ENCODE measurements around the gene MUTYH. TPM values are rescaled to one million over a fixed set of nuclear protein-coding genes. Genes with fewer than 3 reads are reported as not detected.
"Not testable (repeated sequence)": the region's sequence is repeated elsewhere in the genome, so short reads cannot be mapped to it uniquely, and the experiment has no call there.

Gene MUTYH
- total RNA-seq, 1 experiment from 2014 or later: 28.2 TPM

DNA sequence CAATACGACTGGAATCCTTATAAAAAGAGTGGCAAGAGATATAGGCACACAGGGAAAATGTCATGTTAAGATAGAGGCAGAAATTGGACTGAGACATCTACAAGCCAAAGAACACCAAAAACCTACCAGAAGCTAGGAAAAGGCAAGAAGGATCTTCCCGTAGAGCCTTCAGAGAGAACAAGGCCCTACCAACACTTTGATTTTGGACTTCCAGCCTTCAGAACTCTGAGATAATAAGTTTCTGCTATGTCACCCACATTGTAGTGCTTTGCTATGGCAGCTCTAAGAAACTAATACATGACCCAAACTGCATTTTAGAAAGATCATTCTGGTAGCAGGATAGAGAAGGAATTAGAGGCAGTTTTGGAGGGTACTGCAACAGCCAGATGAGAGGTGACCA, 24.1 kb upstream of the MUTYH start:
- Histone ChIP-seq H3K27ac (no peak overlapping the region), H3K4me1 (replicated peaks) (peaks cover 11% of the 10 kb centered on the region), H3K27me3 (replicated peaks) (no peaks in the 10 kb centered on the region), H3K36me3 (no peaks in the 10 kb centered on the region), H3K9me3 (replicated peaks) (no peaks in the 10 kb centered on the region), H3K4me3 (no peak overlapping the region)
- no peak for DNase-seq (ENCODE audit: low read depth in 1 of 2, low spot score in 2 of 2)

DNA sequence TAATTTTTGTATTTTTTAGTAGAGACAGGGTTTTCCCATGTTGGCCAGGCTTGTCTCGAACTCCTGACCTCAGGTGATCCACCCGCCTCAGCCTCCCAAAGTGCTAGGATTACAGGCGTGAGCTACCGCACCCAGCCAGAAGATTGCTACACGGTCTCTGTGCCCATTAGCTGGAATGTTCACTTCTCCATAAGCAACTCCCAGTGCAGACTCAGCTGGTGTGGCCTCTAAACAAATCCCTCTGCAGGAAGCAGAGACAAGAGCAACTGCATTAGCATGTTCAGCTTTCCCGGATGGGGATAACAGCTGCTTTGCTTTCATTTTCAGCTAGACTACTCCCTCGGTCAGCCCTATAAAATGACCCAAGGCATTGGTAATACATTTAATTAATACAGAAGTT, 20.7 kb upstream of the MUTYH start:
- H3K27me3 ChIP-seq (replicated peaks); H3K9me3 ChIP-seq (replicated peaks); H3K36me3 ChIP-seq; H3K27ac ChIP-seq; H3K4me3 ChIP-seq: not testable (repeated sequence)
- DNase-seq (ENCODE audit: low read depth in 1 of 2, low spot score in 2 of 2): peak; percentile 36 to 58
- peaks cover 11% of the 10 kb centered on the region for H3K4me1 ChIP-seq (replicated peaks)

GRCh38 chr1:45359882-45360513, 19.8 kb upstream of the MUTYH start:
- H3K4me1 ChIP-seq (replicated peaks): peaks cover 11% of the 10 kb centered on the region
- H3K4me3 ChIP-seq: no peak overlapping the region
- H3K27ac ChIP-seq: no peak overlapping the region
- no peaks in the 10 kb centered on the region for H3K36me3 ChIP-seq
- no peaks in the 10 kb centered on the region for H3K27me3 ChIP-seq (replicated peaks)
- H3K9me3 ChIP-seq (replicated peaks): no peaks in the 10 kb centered on the region
- peak in 1 of 2 experiments; percentile 42 for DNase-seq (ENCODE audit: low read depth in 1 of 2, low spot score in 2 of 2)

GRCh38 chr1:45356186-45356585, 15.9 kb upstream of the MUTYH start:
- Histone ChIP-seq H3K27ac (no peak overlapping the region), H3K36me3 (no peaks in the 10 kb centered on the region), H3K9me3 (replicated peaks) (no peaks in the 10 kb centered on the region), H3K27me3 (replicated peaks) (no peaks in the 10 kb centered on the region), H3K4me1 (replicated peaks) (peaks cover 11% of the 10 kb centered on the region), H3K4me3 (no peak overlapping the region)
- DNase-seq (ENCODE audit: low read depth in 1 of 2, low spot score in 2 of 2): no peak

- no peaks in the 10 kb centered on the region for H3K27me3 ChIP-seq (replicated peaks)
- no peaks in the 10 kb centered on the region for H3K9me3 ChIP-seq (replicated peaks)
- no peak overlapping the region for H3K27ac ChIP-seq
- no peaks in the 10 kb centered on the region for H3K36me3 ChIP-seq
- DNase-seq (ENCODE audit: low read depth in 1 of 2, low spot score in 2 of 2): no peak
- peaks cover 8% of the 10 kb centered on the region for H3K4me1 ChIP-seq (replicated peaks)
- no peak overlapping the region for H3K4me3 ChIP-seq
These were observed 15.4 kb upstream of the MUTYH start for GRCh38 chr1:45355683-45356082.

DNA sequence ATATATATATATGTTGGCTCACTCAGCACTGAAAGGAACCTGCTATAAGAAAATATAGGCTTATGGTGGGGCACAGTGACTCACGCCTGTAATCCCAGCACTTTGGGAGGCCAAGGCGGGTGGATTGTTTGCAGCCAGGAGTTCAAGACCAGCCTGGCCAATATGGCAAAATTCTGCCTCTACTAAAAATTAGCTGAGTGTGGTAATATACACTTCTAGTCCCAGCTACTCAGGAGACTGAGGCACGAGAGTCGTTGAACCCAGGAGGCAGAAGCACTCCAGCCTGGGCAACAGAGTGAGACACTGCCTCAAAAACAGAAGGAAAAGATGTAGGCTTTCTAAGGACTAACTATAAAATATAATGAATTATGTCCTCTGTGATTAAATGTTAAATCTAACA, 14.6 kb upstream of the MUTYH start:
- DNase-seq (ENCODE audit: low read depth in 1 of 2, low spot score in 2 of 2): no peak
- H3K27me3 ChIP-seq (replicated peaks): no peaks in the 10 kb centered on the region
- H3K36me3 ChIP-seq: no peaks in the 10 kb centered on the region
- no peaks in the 10 kb centered on the region for H3K4me1 ChIP-seq (replicated peaks)
- no peak overlapping the region for H3K4me3 ChIP-seq
- no peak overlapping the region for H3K27ac ChIP-seq
- no peaks in the 10 kb centered on the region for H3K9me3 ChIP-seq (replicated peaks)

DNA sequence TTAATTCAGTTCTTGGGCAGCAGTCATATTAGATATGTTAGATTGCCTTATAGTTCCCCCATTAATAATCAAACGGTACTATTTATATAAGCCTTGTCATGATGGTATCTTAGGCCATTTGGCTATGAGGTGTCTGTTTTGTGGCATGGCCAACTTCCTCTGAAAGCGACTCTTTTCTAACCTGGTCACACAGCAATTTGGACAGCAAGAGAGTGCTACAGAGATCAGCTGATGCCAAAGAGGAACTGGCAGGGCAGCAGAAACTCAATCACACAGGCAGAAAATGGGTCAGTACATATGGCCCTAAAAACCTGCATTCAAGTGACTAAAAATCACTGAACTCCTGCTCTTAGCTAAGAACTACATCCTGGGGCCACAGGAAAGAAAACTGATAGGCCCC, 13.4 kb upstream of the MUTYH start:
- H3K27ac ChIP-seq: no peak overlapping the region
- DNase-seq (ENCODE audit: low read depth in 1 of 2, low spot score in 2 of 2): no peak
- H3K9me3 ChIP-seq (replicated peaks): no peaks in the 10 kb centered on the region
- no peaks in the 10 kb centered on the region for H3K36me3 ChIP-seq
- peaks cover 9% of the 10 kb centered on the region for H3K4me1 ChIP-seq (replicated peaks)
- no peak overlapping the region for H3K4me3 ChIP-seq
- no peaks in the 10 kb centered on the region for H3K27me3 ChIP-seq (replicated peaks)

DNA sequence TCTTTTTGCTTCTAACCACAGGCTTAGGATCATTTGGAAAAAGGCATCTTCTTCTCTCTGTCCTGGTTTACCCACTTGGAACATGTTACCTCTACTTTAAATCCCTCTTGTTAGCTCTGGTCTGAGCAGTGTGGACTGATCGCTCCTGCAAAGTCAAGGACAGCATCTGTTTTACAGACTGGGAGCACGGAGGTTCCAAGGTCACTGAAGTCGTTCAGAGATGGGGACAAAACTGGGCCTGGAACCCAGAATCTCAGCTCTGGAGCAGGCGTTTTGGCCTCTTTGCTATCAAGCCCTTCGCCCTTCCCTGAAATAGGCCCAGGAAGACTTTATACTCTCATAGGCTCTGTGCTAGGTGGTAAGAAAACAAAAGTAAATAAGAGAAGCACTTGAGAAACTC, 11.3 kb upstream of the MUTYH start:
- DNase-seq (ENCODE audit: low read depth in 1 of 2, low spot score in 2 of 2): no peak
- no peaks in the 10 kb centered on the region for H3K27me3 ChIP-seq (replicated peaks)
- H3K36me3 ChIP-seq: peaks cover 5% of the 10 kb centered on the region
- no peak overlapping the region for H3K27ac ChIP-seq
- H3K4me3 ChIP-seq: no peak overlapping the region
- no peaks in the 10 kb centered on the region for H3K9me3 ChIP-seq (replicated peaks)
- peaks cover 24% of the 10 kb centered on the region for H3K4me1 ChIP-seq (replicated peaks)

DNA sequence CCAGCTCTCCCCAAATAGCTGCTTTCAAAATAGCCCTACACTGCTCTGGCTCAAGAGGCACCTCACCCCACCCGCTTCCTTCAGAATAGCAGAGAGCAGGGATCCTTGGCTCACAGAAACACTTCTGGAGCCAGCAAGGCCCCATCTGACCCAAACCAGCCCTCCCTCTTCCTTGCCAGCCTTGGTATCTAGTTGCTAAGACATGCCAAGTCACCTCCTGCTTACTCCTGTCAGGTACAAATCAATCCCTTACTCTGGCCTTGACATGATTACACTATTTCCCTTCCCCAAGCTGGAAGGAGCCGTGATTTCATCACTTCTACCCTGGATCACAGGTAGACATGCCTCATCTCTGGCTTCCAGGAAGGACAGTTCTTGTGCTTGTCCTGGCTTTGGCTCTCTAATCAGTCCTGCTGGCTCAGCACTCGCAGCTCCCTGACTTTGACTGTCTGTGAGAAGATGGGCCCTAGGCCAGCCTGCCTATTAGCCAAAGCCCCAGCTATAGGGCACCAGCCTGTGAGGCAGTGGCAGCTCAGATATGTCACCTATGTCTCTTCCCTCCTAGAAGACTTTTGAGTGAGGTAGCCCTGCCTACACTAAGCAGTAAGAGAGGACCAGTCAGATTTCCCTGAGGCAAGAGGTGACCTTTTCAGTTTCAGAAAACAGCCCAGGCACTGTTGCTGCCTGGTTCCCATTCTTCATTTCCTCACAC, 8.9 kb upstream of the MUTYH start:
- H3K36me3 ChIP-seq: peaks cover 29% of the 10 kb centered on the region
- no peaks in the 10 kb centered on the region for H3K9me3 ChIP-seq (replicated peaks)
- peaks cover 24% of the 10 kb centered on the region for H3K4me1 ChIP-seq (replicated peaks)
- H3K27me3 ChIP-seq (replicated peaks): no peaks in the 10 kb centered on the region
- no peak overlapping the region for H3K4me3 ChIP-seq
- peak overlapping the region; percentile 49; the same call in 1 of the 2 replicates for H3K27ac ChIP-seq
- peak in 1 of 2 experiments; percentile 18 for DNase-seq (ENCODE audit: low read depth in 1 of 2, low spot score in 2 of 2)

- Histone ChIP-seq H3K27ac (peak overlapping the region; percentile 49), H3K27me3 (replicated peaks) (no peaks in the 10 kb centered on the region)
- peak in 1 of 2 experiments; percentile 16 for DNase-seq (ENCODE audit: low read depth in 1 of 2, low spot score in 2 of 2)
These were observed 8.3 kb upstream of the MUTYH start for GRCh38 chr1:45348609-45348965.

GRCh38 chr1:45348020-45348419, 7.8 kb upstream of the MUTYH start:
- H3K9me3 ChIP-seq (replicated peaks): no peaks in the 10 kb centered on the region
- H3K4me3 ChIP-seq: no peak overlapping the region
- peak overlapping the region; percentile 49 for H3K27ac ChIP-seq
- peaks cover 40% of the 10 kb centered on the region for H3K36me3 ChIP-seq
- peaks cover 24% of the 10 kb centered on the region for H3K4me1 ChIP-seq (replicated peaks)
- DNase-seq (ENCODE audit: low read depth in 1 of 2, low spot score in 2 of 2): peak in 1 of 2 experiments; percentile 50
- no peaks in the 10 kb centered on the region for H3K27me3 ChIP-seq (replicated peaks)

More at GRCh38 chr1:45348609-45348965, 8.3 kb upstream of the MUTYH start:
- Histone ChIP-seq H3K36me3 (peaks cover 34% of the 10 kb centered on the region), H3K9me3 (replicated peaks) (no peaks in the 10 kb centered on the region), H3K4me3 (no peak overlapping the region), H3K4me1 (replicated peaks) (peaks cover 24% of the 10 kb centered on the region)

DNA sequence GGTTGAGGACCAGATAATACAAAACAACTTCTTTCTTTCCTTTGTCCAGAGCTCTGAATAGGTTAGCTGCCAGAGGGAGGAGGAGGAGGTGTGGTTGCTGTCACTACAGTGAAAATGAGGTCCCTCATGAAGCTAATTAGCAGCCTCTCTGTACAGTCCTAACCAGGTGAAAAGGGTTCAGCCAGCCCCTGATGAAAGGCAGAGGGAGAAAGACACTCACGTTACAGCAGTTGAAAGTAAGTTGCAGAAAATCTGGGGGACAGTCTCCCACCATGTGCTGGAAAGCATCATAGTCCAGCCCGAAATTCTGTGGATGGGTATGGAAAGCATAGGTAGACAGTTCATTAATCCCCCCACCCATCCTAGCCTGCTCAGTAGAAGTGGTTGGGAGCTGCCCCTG, 6.2 kb upstream of the MUTYH start:
- Histone ChIP-seq H3K9me3 (replicated peaks) (no peaks in the 10 kb centered on the region), H3K36me3 (peaks cover 55% of the 10 kb centered on the region), H3K4me1 (replicated peaks) (peaks cover 24% of the 10 kb centered on the region), H3K27ac (no peak overlapping the region), H3K27me3 (replicated peaks) (no peaks in the 10 kb centered on the region), H3K4me3 (no peak overlapping the region)
- DNase-seq (ENCODE audit: low read depth in 1 of 2, low spot score in 2 of 2): no peak

DNA sequence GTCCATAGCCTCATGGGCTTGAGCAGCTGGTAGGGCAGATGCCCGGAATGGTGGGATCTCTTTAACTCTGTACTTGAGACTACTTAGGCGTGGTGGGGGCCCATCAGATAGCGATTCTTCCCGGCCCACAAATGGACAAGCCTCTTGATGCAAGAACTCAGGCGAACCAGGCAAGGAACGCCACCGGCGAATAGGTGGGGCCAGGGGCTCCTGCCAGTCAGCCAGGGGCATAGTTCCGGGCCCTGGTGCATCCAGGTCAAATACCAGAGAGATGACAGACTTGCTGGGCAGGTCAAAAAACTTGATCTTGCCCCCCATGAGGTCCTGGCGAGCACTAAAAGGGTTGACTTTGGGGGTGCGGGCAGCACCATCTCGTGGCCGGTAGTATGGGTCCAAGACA, 4.8 kb upstream of the MUTYH start:
- no peak for DNase-seq (ENCODE audit: low read depth in 1 of 2, low spot score in 2 of 2)
- no peak overlapping the region for H3K27ac ChIP-seq
- H3K36me3 ChIP-seq: peaks cover 64% of the 10 kb centered on the region
- no peaks in the 10 kb centered on the region for H3K9me3 ChIP-seq (replicated peaks)
- H3K27me3 ChIP-seq (replicated peaks): no peaks in the 10 kb centered on the region
- peaks cover 32% of the 10 kb centered on the region for H3K4me1 ChIP-seq (replicated peaks)
- no peak overlapping the region for H3K4me3 ChIP-seq

GRCh38 chr1:45344499-45344898, 4.3 kb upstream of the MUTYH start:
- Histone ChIP-seq H3K4me3 (no peak overlapping the region), H3K27me3 (replicated peaks) (no peaks in the 10 kb centered on the region), H3K27ac (no peak overlapping the region), H3K9me3 (replicated peaks) (no peaks in the 10 kb centered on the region), H3K4me1 (replicated peaks) (peaks cover 31% of the 10 kb centered on the region), H3K36me3 (peaks cover 64% of the 10 kb centered on the region)
- DNase-seq (ENCODE audit: low read depth in 1 of 2, low spot score in 2 of 2): no peak
